Thyroid gland (tissue), 4 donors: Measurements from ENCODE around the gene ANAPC5.

Experiments used
- POLR2A ChIP-seq, 2 donors: fragments of 450-650 bp; IDR thresholded peaks; one replicate each; pipeline ENCODE4 v1.6.1; 2017; ENCODE audit warnings: antibody characterized with exemption in 2 of 2, mild to moderate bottlenecking in 2 of 2, moderate library complexity in 1 of 2
- TF ChIP-seq, protein P1 (sequence below), 6 experiments: fragments of 200-600 bp in 3 of 6; fragments of 450-650 bp in 3 of 6; sonication (generic) in 3 of 6; IDR thresholded peaks; one replicate each; pipeline ENCODE4 v1.5.1; 2016 to 2019; ENCODE audit warnings: antibody characterized with exemption in 6 of 6, mild to moderate bottlenecking in 2 of 6, inconsistent platforms in 1 of 6, moderate library complexity in 1 of 6

DNA sequence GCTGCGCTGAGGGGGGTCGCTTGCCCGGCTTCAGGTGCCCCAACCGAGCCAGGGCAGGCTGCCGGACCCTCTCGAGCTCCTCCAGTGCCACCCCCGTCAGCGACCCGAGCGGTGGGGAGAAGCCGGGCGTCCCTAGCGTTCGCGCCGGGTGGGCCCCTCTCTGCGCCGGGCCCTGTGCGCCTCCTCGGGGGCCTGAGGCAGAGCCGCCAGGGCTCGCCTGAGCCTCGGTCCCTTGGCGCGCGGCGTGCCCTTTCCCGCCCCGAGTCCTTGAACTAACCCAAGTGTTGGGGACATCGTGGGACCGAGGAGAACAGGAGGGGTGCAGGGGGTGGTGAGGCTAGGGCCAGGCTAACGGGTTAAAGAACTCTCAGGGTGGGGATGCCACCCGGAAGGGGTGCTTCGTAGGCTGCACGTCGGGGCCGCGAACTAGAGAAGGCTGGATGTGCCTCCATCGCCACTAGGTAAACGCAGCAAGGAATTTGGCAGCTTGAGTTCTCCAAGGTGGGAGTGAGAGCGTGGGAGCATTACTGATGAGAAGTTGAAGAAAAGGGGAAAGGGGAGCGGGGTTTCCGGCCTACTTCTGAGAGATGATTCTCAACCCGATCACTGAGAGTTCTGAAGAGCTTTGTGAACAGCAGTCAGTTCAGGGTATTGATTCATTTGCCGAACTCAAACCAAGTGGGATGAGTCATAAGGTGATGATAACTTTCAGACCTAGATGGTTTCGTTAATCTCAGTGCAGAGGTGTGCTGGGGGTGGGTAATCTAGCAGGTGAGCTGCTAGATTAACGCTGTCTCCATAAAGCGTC is 48.3 kb upstream of the ANAPC5 start:
- TF ChIP-seq, protein P1, sequence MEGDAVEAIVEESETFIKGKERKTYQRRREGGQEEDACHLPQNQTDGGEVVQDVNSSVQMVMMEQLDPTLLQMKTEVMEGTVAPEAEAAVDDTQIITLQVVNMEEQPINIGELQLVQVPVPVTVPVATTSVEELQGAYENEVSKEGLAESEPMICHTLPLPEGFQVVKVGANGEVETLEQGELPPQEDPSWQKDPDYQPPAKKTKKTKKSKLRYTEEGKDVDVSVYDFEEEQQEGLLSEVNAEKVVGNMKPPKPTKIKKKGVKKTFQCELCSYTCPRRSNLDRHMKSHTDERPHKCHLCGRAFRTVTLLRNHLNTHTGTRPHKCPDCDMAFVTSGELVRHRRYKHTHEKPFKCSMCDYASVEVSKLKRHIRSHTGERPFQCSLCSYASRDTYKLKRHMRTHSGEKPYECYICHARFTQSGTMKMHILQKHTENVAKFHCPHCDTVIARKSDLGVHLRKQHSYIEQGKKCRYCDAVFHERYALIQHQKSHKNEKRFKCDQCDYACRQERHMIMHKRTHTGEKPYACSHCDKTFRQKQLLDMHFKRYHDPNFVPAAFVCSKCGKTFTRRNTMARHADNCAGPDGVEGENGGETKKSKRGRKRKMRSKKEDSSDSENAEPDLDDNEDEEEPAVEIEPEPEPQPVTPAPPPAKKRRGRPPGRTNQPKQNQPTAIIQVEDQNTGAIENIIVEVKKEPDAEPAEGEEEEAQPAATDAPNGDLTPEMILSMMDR (IDR thresholded peaks at IDR 0.05), result no peak
- no peak for TF ChIP-seq POLR2A (IDR thresholded peaks at IDR 0.05)
